Keratinocyte (primary cell): ENCODE measurements around the gene HOXC9. TPM values are rescaled to one million over a fixed set of nuclear protein-coding genes. Genes with fewer than 3 reads are reported as not detected.
A peak's percentile ranks its signal among the peaks of the same experiment; 100 is the strongest.

ENCODE experiments used
- DNase-seq: peaks from one replicate; pipeline ENCODE4 v3.0.0-alpha.2; 2011; ENCODE audit warnings: low read depth, missing footprints, low spot score
- FAIRE-seq: peaks from 2 replicates; lab custom pipeline; 2011; peaks lifted over from hg19 to GRCh38; lab: Jason Lieb, UNC
- H2AFZ ChIP-seq: 2 replicates; pipeline ENCODE4 v1.6.0; 2012; ENCODE audit warnings: low read length, control low read depth, inconsistent platforms; ENCODE audit not compliant: control insufficient read depth
- H3K27ac ChIP-seq: 2 replicates; pipeline ENCODE4 v1.5.1; 2011; ENCODE audit warnings: low read length; ENCODE audit not compliant: control insufficient read depth, insufficient read depth
- H3K27me3 ChIP-seq: 3 replicates; pipeline ENCODE4 v1.6.0; 2011; ENCODE audit warnings: low read length; ENCODE audit not compliant: control insufficient read depth, insufficient read depth; ENCODE audit errors: extremely low read depth
- H3K36me3 ChIP-seq, 2 experiments: 2 replicates in 1 of 2; 3 replicates in 1 of 2; pipeline ENCODE4 v1.5.1; 2011; ENCODE audit warnings: low read length in 2 of 2, mild to moderate bottlenecking in 1 of 2; ENCODE audit not compliant: control insufficient read depth in 2 of 2, insufficient read depth in 2 of 2; ENCODE audit errors: extremely low read depth in 1 of 2
- H3K4me1 ChIP-seq: 3 replicates; pipeline ENCODE4 v1.5.1; 2011; ENCODE audit warnings: low read length; ENCODE audit not compliant: control insufficient read depth, insufficient read depth; ENCODE audit errors: extremely low read depth
- H3K4me2 ChIP-seq: 3 replicates; pipeline ENCODE4 v1.6.0; 2011; ENCODE audit warnings: low read depth, low read length; ENCODE audit not compliant: control insufficient read depth, insufficient read depth; ENCODE audit errors: extremely low read depth
- H3K4me3 ChIP-seq, 3 experiments: fragments of 200-600 bp in 1 of 3; sonication (generic) in 1 of 3; 2 replicates in 2 of 3; 3 replicates in 1 of 3; pipeline ENCODE4 v1.5.1; 2011 to 2016; ENCODE audit warnings: low read length in 3 of 3, mild to moderate bottlenecking in 3 of 3, control low read depth in 2 of 3, inconsistent platforms in 1 of 3, low read depth in 1 of 3, mixed read lengths in 1 of 3, mixed run types in 1 of 3, moderate library complexity in 1 of 3; ENCODE audit not compliant: control insufficient read depth in 2 of 3, insufficient read depth in 2 of 3; ENCODE audit errors: extremely low read depth in 1 of 3
- H3K79me2 ChIP-seq: 2 replicates; pipeline ENCODE4 v1.6.0; 2012; ENCODE audit warnings: low read length; ENCODE audit not compliant: control insufficient read depth, insufficient read depth
- H3K9ac ChIP-seq: 3 replicates; pipeline ENCODE4 v1.6.0; 2011; ENCODE audit warnings: low read length; ENCODE audit not compliant: control insufficient read depth, insufficient read depth; ENCODE audit errors: extremely low read depth
- H3K9me1 ChIP-seq: 3 replicates; pipeline ENCODE4 v1.6.0; 2011; ENCODE audit warnings: low read length; ENCODE audit not compliant: control insufficient read depth, insufficient read depth; ENCODE audit errors: extremely low read depth
- H3K9me3 ChIP-seq: 2 replicates; pipeline ENCODE4 v1.5.1; 2012; ENCODE audit warnings: low read depth, low read length; ENCODE audit not compliant: control insufficient read depth
- H4K20me1 ChIP-seq: 3 replicates; pipeline ENCODE4 v1.6.0; 2011; ENCODE audit warnings: low read length; ENCODE audit not compliant: control insufficient read depth, insufficient read depth; ENCODE audit errors: extremely low read depth
- CTCF ChIP-seq, 3 experiments: IDR thresholded peaks in 1 of 3; conservative IDR thresholded peaks in 1 of 3; optimal IDR thresholded peaks in 1 of 3; 2 replicates in 2 of 3; 3 replicates in 1 of 3; pipeline versions ENCODE3 to v1.5.1; 2011; ENCODE audit warnings: low read length in 3 of 3, mild to moderate bottlenecking in 3 of 3, moderate library complexity in 2 of 3, control low read depth in 1 of 3, inconsistent platforms in 1 of 3; ENCODE audit not compliant: insufficient read depth in 2 of 3; ENCODE audit errors: extremely low read depth in 1 of 3
- EZH2 ChIP-seq: IDR thresholded peaks from one replicate; pipeline ENCODE4 v1.6.1; 2012; ENCODE audit warnings: inconsistent platforms, mild to moderate bottlenecking, low read length, moderate library complexity
- dilution Hi-C: fragments of 300-500 bp; cut with MboI; formaldehyde crosslinking; loops from one replicate; pipeline ENCODE4 v1.7.0; 2020; ENCODE audit warnings: low sequenced_read_pairs; ENCODE audit not compliant: extremely low pct_ligation_motif_present
- polyA plus RNA-seq, 5 experiments: library from polyadenylated mRNA; depleted of rRNA in 3 of 5; stranded (reverse) in 3 of 5; stranded (forward) in 1 of 5; unstranded in 1 of 5; fragments of >200 nt; gene quantifications; 1 replicate in 1 of 5; 2 replicates in 3 of 5; 3 replicates in 1 of 5; pipeline versions ENCODE4 v1.2.1 to v1.2.3, GENCODE V29; 2011 to 2012; ENCODE audit warnings: missing spikeins in 2 of 5, low read depth in 1 of 5, low replicate concordance in 1 of 5

Gene HOXC9
- polyA plus RNA-seq, 1 donor (not counting 4 experiments of a cell fraction or from before 2014, with no cell fraction given): 1.8 TPM

DNA sequence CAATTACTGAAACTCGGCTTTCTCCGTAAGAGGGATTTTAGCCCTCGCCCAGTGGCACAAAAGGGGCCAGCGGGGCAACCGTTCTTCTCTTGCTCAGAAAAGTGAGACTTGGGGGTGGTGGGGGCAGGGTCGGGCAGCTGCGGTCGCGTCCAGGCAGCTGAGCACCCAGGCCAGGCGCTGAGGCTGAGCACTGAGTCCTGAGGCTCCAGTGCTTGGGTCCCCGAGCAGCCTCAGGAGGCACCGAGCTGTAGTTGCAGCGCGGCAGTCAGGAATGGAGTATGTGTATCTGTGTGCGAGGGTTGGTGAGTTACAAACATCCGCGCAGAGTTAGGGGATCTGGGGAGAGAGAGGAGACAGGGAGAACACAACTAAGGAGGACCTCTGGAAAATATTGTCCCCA is 24.2 kb downstream of the HOXC9 start:
- Histone ChIP-seq H3K27me3 (no peaks in the 10 kb centered on the region), H4K20me1 (no peaks in the 10 kb centered on the region), H3K79me2 (peaks cover 92% of the 10 kb centered on the region), H3K9me1 (no peaks in the 10 kb centered on the region), H3K4me1 (peaks cover 74% of the 10 kb centered on the region), H3K9me3 (no peaks in the 10 kb centered on the region), H3K9ac (peak overlapping the region; percentile 71), H3K36me3 (no peaks in the 10 kb centered on the region), H3K4me2 (peak overlapping the region; percentile 98), H3K27ac (peak overlapping the region; percentile 98), H3K4me3 (peak overlapping the region in 2 of 3 experiments; percentile 55 to 63), H2AFZ (no peak overlapping the region)
- no peak for FAIRE-seq
- TF ChIP-seq EZH2 (no peak), CTCF (optimal IDR thresholded peaks at IDR 0.05 in 1 of 3, IDR thresholded peaks at IDR 0.05 in 1 of 3, conservative IDR thresholded peaks at IDR 0.05 in 1 of 3; ENCODE audit: extremely low read depth in 1 of 3, insufficient read depth in 2 of 3, low read length in 3 of 3) (no peak)
- DNase-seq: no peak
- dilution Hi-C loops: no loop called here

GRCh38 chr12:54024581-54025305 is 24.8 kb downstream of the HOXC9 start:
- FAIRE-seq: no peak
- Histone ChIP-seq H3K36me3 (no peaks in the 10 kb centered on the region), H3K27ac (peak overlapping the region; percentile 98), H3K27me3 (no peaks in the 10 kb centered on the region), H3K9ac (peak overlapping the region; percentile 71), H2AFZ (no peak overlapping the region), H3K4me3 (peak overlapping the region in 2 of 3 experiments; percentile 55 to 63), H3K9me1 (no peaks in the 10 kb centered on the region), H3K79me2 (peaks cover 89% of the 10 kb centered on the region), H4K20me1 (no peaks in the 10 kb centered on the region), H3K4me2 (peak overlapping the region; percentile 98), H3K9me3 (no peaks in the 10 kb centered on the region), H3K4me1 (peaks cover 74% of the 10 kb centered on the region)
- no peak for TF ChIP-seq EZH2
- no peak for TF ChIP-seq CTCF (optimal IDR thresholded peaks at IDR 0.05 in 1 of 3, IDR thresholded peaks at IDR 0.05 in 1 of 3, conservative IDR thresholded peaks at IDR 0.05 in 1 of 3; ENCODE audit: extremely low read depth in 1 of 3, insufficient read depth in 2 of 3, low read length in 3 of 3)
- DNase-seq: no peak
- dilution Hi-C loops: no loop called here
